HK-2 (cell line): Measurements from ENCODE around the gene MAN2A2.
"Not testable (repeated sequence)": the region's sequence is repeated elsewhere in the genome, so short reads cannot be mapped to it uniquely, and the experiment has no call there.

Experiments
- DNase-seq: peaks from one replicate; pipeline ENCODE4 v3.0.0-alpha.2; 2018; ENCODE audit not compliant: unreplicated experiment

Gene MAN2A2

GRCh38 chr15:90918034-90918788 is 15.1 kb downstream of the MAN2A2 start:
- no peak for DNase-seq

- no peak for DNase-seq
These were observed 15.7 kb downstream of the MAN2A2 start for GRCh38 chr15:90918835-90919234.

GRCh38 chr15:90921887-90922286 is 18.8 kb downstream of the MAN2A2 start:
- no peak for DNase-seq

DNA sequence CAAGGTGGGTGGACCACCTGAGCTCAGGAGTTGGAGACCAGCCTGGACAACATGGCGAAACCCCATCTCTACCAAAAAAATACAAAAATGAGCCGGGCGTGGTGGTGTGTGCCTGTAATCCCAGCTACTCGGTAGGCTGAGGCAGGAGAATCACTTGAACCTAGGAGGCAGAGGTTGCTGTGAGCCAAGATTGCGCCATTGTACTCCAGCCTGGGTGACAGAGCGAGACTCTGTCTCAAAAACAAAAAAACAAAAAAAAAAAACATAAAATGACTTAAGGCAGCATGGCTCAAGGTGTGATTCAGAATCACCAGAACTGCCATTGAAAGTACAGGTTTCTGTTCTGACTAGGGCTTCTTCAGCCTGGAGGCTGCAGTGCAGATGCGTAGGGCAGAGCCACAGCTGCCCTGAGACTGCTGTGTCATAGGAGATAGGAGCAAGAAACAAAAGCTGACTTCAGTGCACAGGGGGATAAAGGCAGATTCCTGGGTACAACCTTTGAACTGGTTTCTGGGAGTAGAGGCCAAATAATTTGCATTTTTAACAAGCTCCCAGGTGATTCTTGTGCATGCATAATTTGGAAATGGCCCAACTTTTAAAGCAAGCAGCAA is 19.7 kb downstream of the MAN2A2 start:
- DNase-seq = not testable (repeated sequence)

DNA sequence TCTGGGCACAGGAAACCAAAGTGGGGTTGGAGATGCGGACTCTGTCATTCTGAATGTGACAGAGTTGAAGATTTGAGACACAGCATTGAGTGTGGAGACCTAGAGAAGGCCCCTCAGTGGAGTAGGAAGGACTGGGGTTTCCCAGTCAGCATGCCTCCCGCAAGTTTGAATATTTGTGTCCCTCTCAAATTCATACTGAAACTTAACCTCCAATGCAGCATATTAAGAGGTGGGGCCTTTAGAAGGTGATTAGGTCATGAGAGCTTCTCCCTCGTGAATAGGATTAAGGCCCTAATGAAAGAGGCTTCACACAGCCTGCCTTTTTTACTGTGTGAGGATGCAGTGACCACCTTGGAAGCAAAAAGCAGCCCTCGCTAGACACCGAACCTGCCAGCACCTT is 21.3 kb downstream of the MAN2A2 start:
- no peak for DNase-seq

DNA sequence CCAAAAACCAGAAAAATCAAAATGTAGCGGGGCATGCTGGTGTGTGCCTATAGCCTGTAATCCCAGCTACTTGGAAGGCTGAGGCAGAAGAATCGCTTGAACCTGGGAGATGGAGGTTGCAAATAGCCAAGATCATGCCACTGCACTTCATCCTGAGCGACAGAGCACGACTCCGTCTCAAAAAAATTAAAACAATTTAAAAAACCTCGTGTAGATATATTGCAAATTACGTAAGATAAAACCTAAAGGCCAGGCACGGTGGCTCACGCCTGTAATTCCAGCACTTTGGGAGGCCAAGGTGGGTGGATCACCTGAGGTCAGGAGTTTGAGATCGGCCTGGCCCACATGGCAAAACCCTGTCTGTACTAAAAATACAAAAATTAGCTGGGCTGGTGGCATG is 23.7 kb downstream of the MAN2A2 start:
- not testable (repeated sequence) for DNase-seq

DNA sequence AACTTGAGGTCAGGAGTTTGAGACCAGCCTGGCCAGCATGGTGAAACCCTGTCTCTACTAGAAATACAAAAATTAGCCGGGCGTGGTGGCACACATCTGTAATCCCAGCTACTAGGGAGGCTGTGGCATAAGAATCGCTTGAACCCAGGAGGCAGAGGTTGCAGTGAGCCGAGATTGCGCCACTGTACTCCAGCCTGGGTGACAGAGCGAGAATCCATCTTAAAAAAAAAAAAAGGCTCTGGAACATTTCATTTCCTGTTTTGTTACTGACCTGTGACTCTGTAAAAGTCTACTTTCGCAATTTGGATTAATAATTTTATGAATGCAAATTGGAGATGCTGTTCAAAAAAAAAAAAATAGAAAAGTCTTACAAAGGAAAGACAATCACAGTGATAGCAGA is 25.0 kb downstream of the MAN2A2 start:
- DNase-seq = not testable (repeated sequence)

- DNase-seq = no peak
These were observed 26.3 kb downstream of the MAN2A2 start for GRCh38 chr15:90929246-90930019.

DNA sequence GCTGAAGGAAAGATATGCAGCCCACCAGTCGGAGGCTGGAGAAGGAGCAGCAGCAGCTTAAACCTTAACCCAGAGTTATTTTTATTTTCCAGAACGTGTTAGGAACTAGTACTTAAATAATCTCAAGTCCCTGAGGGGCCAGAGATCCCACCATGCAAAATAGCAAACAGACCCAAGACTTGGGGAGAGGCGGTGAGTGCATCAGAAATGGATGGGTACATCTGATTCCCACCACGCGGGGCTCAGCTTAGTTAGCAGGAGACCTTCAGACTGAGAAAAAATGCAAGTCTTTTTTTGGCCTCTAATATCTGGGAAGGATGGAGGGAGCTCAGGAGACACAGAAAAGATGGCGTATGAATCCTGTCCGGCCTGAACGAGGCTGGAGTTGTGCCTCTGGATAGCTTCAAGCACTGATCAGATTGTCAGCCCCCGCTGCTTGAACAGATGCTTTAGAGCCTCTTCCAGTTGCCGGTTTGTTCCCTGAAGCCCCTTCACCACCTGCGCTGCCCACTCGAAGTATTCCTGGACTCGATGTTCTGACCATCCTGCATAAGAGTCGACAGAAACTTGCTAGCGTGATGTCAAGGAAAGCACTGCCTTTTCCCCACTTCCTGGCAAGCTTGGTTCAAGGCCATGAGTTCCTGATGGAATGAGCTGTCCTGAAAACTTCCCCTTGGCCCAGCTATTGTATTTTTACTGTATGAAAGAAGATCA is 27.9 kb downstream of the MAN2A2 start:
- DNase-seq = no peak

- no peak for DNase-seq
These were observed 28.4 kb downstream of the MAN2A2 start for GRCh38 chr15:90931575-90931827.

GRCh38 chr15:90931828-90932659 is 28.9 kb downstream of the MAN2A2 start, which contains the start of gene HDDC3:
TSS of gene HDDC3 (minus strand) at chr15:90932549. CDS start at chr15:90932540, 9 bp downstream.
- peak; percentile 84 for DNase-seq

DNA sequence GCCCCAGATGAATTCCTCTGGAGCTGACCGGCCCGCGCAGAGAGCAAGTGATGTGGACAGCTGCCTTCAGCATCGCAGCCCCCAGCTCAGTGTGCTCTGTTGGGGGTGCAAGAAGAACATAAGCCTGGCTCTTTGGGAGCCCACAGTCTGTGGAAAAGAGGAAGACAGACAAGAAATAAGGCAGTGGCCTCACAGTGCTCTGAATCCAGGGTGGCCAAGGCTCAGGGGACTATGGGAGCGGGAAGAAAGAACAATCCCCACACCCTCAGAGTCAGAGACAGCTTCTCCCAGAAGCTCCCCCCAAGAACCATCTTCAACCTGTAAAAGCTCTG is 29.5 kb downstream of the MAN2A2 start:
- DNase-seq = no peak

DNA sequence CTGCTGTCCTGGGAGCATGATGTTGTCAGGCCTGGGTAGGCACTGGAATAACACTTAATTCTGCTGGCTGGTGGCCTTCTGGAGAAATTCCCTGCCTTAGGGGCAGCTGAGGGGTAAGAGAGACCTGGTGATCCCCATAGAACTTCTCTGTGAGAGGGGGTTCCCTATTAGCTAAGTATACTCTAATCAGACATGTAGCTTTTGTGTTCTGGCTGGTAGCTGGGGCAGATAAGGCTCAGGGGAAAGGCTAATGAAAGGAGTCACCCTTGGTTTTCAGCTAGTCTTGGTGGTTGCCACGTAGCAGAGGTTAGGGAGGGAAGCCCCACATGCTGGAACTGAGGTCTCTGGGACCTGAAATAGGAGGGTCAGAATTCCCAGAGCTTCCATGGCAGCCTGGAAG is 30.2 kb downstream of the MAN2A2 start:
- no peak for DNase-seq

DNA sequence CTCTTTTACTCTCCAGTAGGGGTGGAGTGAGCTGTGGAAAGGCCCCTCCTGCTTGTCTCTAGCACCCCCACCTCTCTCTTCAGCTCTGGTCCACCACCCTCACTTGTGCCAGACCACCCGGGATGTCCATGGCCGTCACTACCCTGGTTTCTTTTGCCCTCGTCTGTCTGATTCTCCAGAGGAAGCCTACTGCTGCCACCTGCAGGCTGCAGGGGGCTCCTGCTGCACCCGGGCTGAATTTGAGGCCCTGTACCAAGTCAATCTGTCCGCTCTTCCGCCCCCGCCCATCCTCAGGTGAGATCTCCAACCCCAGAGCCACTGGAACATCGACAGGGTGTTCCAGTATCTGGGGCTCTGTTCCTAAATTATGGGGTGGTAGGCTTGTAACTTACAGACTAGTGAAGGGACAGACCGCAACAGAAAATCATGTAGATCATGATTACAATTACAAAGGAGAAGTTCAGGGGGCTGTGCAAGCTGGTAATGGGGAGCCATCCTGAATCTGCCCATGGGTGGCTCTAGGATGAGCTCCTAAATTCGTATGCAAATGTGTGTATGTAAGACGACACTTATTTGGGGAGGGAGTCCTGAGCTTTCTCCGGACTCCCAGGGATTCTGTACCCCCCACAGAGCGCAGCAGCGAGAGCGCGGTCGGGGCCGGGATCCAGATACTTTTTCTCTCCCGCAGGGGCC is 31.3 kb downstream of the MAN2A2 start:
- DNase-seq = peak; percentile 70

GRCh38 chr15:90934949-90935751 is 32.0 kb downstream of the MAN2A2 start, which contains the start of gene UNC45A:
TSS of gene UNC45A (plus strand) at chr15:90935285. CDS start at chr15:90935325, 40 bp downstream.
- DNase-seq = peak; percentile 81

- no peak for DNase-seq
These were observed 33.7 kb downstream of the MAN2A2 start for GRCh38 chr15:90936823-90937222.

- no peak for DNase-seq
These were observed 35.2 kb downstream of the MAN2A2 start for GRCh38 chr15:90938261-90938660.

GRCh38 chr15:90939756-90940155 is 36.7 kb downstream of the MAN2A2 start:
- DNase-seq = no peak

- DNase-seq = no peak
These were observed 37.9 kb downstream of the MAN2A2 start for GRCh38 chr15:90941038-90941437.
